Keratinocyte (primary cell): Measurements from ENCODE around the gene CNKSR3. TPM values are rescaled to one million over a fixed set of nuclear protein-coding genes. Genes with fewer than 3 reads are reported as not detected.

Experiments used
- DNase-seq: peaks from one replicate; pipeline ENCODE4 v3.0.0-alpha.2; 2011; ENCODE audit warnings: low read depth, missing footprints, low spot score
- FAIRE-seq: peaks from 2 replicates; lab custom pipeline; 2011; peaks lifted over from hg19 to GRCh38; lab: Jason Lieb, UNC
- H2AFZ ChIP-seq: 2 replicates; pipeline ENCODE4 v1.6.0; 2012; ENCODE audit warnings: low read length, control low read depth, inconsistent platforms; ENCODE audit not compliant: control insufficient read depth
- H3K27ac ChIP-seq: 2 replicates; pipeline ENCODE4 v1.5.1; 2011; ENCODE audit warnings: low read length; ENCODE audit not compliant: control insufficient read depth, insufficient read depth
- H3K27me3 ChIP-seq: 3 replicates; pipeline ENCODE4 v1.6.0; 2011; ENCODE audit warnings: low read length; ENCODE audit not compliant: control insufficient read depth, insufficient read depth; ENCODE audit errors: extremely low read depth
- H3K36me3 ChIP-seq, 2 experiments: 2 replicates in 1 of 2; 3 replicates in 1 of 2; pipeline ENCODE4 v1.5.1; 2011; ENCODE audit warnings: low read length in 2 of 2, mild to moderate bottlenecking in 1 of 2; ENCODE audit not compliant: control insufficient read depth in 2 of 2, insufficient read depth in 2 of 2; ENCODE audit errors: extremely low read depth in 1 of 2
- H3K4me1 ChIP-seq: 3 replicates; pipeline ENCODE4 v1.5.1; 2011; ENCODE audit warnings: low read length; ENCODE audit not compliant: control insufficient read depth, insufficient read depth; ENCODE audit errors: extremely low read depth
- H3K4me2 ChIP-seq: 3 replicates; pipeline ENCODE4 v1.6.0; 2011; ENCODE audit warnings: low read depth, low read length; ENCODE audit not compliant: control insufficient read depth, insufficient read depth; ENCODE audit errors: extremely low read depth
- H3K4me3 ChIP-seq, 3 experiments: fragments of 200-600 bp in 1 of 3; sonication (generic) in 1 of 3; 2 replicates in 2 of 3; 3 replicates in 1 of 3; pipeline ENCODE4 v1.5.1; 2011 to 2016; ENCODE audit warnings: low read length in 3 of 3, mild to moderate bottlenecking in 3 of 3, control low read depth in 2 of 3, inconsistent platforms in 1 of 3, low read depth in 1 of 3, mixed read lengths in 1 of 3, mixed run types in 1 of 3, moderate library complexity in 1 of 3; ENCODE audit not compliant: control insufficient read depth in 2 of 3, insufficient read depth in 2 of 3; ENCODE audit errors: extremely low read depth in 1 of 3
- H3K79me2 ChIP-seq: 2 replicates; pipeline ENCODE4 v1.6.0; 2012; ENCODE audit warnings: low read length; ENCODE audit not compliant: control insufficient read depth, insufficient read depth
- H3K9ac ChIP-seq: 3 replicates; pipeline ENCODE4 v1.6.0; 2011; ENCODE audit warnings: low read length; ENCODE audit not compliant: control insufficient read depth, insufficient read depth; ENCODE audit errors: extremely low read depth
- H3K9me1 ChIP-seq: 3 replicates; pipeline ENCODE4 v1.6.0; 2011; ENCODE audit warnings: low read length; ENCODE audit not compliant: control insufficient read depth, insufficient read depth; ENCODE audit errors: extremely low read depth
- H3K9me3 ChIP-seq: 2 replicates; pipeline ENCODE4 v1.5.1; 2012; ENCODE audit warnings: low read depth, low read length; ENCODE audit not compliant: control insufficient read depth
- H4K20me1 ChIP-seq: 3 replicates; pipeline ENCODE4 v1.6.0; 2011; ENCODE audit warnings: low read length; ENCODE audit not compliant: control insufficient read depth, insufficient read depth; ENCODE audit errors: extremely low read depth
- EZH2 ChIP-seq: IDR thresholded peaks from one replicate; pipeline ENCODE4 v1.6.1; 2012; ENCODE audit warnings: inconsistent platforms, mild to moderate bottlenecking, low read length, moderate library complexity
- dilution Hi-C: fragments of 300-500 bp; cut with MboI; formaldehyde crosslinking; loops from one replicate; pipeline ENCODE4 v1.7.0; 2020; ENCODE audit warnings: low sequenced_read_pairs; ENCODE audit not compliant: extremely low pct_ligation_motif_present
- polyA plus RNA-seq, 5 experiments: library from polyadenylated mRNA; depleted of rRNA in 3 of 5; stranded (reverse) in 3 of 5; stranded (forward) in 1 of 5; unstranded in 1 of 5; fragments of >200 nt; gene quantifications; 1 replicate in 1 of 5; 2 replicates in 3 of 5; 3 replicates in 1 of 5; pipeline versions ENCODE4 v1.2.1 to v1.2.3, GENCODE V29; 2011 to 2012; ENCODE audit warnings: missing spikeins in 2 of 5, low read depth in 1 of 5, low replicate concordance in 1 of 5
- TF ChIP-seq, protein P1 (sequence below), 3 experiments: IDR thresholded peaks in 1 of 3; conservative IDR thresholded peaks in 1 of 3; optimal IDR thresholded peaks in 1 of 3; 2 replicates in 2 of 3; 3 replicates in 1 of 3; pipeline versions ENCODE3 to v1.5.1; 2011; ENCODE audit warnings: low read length in 3 of 3, mild to moderate bottlenecking in 3 of 3, moderate library complexity in 2 of 3, control low read depth in 1 of 3, inconsistent platforms in 1 of 3; ENCODE audit not compliant: insufficient read depth in 2 of 3; ENCODE audit errors: extremely low read depth in 1 of 3

CNKSR3 gene
- polyA plus RNA-seq, 1 donor (not counting 4 experiments of a cell fraction or from before 2014, with no cell fraction given): 2.0 TPM

GRCh38 chr6:154513601-154514320 lies 3.3 kb upstream of the CNKSR3 start:
- no peak overlapping the region for H3K9ac ChIP-seq
- TF ChIP-seq, protein P1, sequence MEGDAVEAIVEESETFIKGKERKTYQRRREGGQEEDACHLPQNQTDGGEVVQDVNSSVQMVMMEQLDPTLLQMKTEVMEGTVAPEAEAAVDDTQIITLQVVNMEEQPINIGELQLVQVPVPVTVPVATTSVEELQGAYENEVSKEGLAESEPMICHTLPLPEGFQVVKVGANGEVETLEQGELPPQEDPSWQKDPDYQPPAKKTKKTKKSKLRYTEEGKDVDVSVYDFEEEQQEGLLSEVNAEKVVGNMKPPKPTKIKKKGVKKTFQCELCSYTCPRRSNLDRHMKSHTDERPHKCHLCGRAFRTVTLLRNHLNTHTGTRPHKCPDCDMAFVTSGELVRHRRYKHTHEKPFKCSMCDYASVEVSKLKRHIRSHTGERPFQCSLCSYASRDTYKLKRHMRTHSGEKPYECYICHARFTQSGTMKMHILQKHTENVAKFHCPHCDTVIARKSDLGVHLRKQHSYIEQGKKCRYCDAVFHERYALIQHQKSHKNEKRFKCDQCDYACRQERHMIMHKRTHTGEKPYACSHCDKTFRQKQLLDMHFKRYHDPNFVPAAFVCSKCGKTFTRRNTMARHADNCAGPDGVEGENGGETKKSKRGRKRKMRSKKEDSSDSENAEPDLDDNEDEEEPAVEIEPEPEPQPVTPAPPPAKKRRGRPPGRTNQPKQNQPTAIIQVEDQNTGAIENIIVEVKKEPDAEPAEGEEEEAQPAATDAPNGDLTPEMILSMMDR (optimal IDR thresholded peaks at IDR 0.05 in 1 of 3, IDR thresholded peaks at IDR 0.05 in 1 of 3, conservative IDR thresholded peaks at IDR 0.05 in 1 of 3; ENCODE audit: extremely low read depth in 1 of 3, insufficient read depth in 2 of 3, low read length in 3 of 3): no peak
- no peak for TF ChIP-seq EZH2
- H4K20me1 ChIP-seq: no peaks in the 10 kb centered on the region
- H3K4me1 ChIP-seq: peaks cover 6% of the 10 kb centered on the region
- no peak overlapping the region for H2AFZ ChIP-seq
- peaks cover 3% of the 10 kb centered on the region for H3K79me2 ChIP-seq
- H3K27me3 ChIP-seq: no peaks in the 10 kb centered on the region
- no peak overlapping the region for H3K27ac ChIP-seq
- H3K36me3 ChIP-seq: no peaks in the 10 kb centered on the region
- H3K9me3 ChIP-seq: no peaks in the 10 kb centered on the region
- no peak for FAIRE-seq
- no peaks in the 10 kb centered on the region for H3K9me1 ChIP-seq
- no peak overlapping the region for H3K4me3 ChIP-seq
- no peak for DNase-seq
- dilution Hi-C loops: no loop called here
- no peak overlapping the region for H3K4me2 ChIP-seq

GRCh38 chr6:154512201-154512600 lies 1.7 kb upstream of the CNKSR3 start:
- peaks cover 0 to 2% of the 10 kb centered on the region in 2 experiments for H3K36me3 ChIP-seq
- peaks cover 6% of the 10 kb centered on the region for H3K79me2 ChIP-seq
- TF ChIP-seq, protein P1 (optimal IDR thresholded peaks at IDR 0.05 in 1 of 3, IDR thresholded peaks at IDR 0.05 in 1 of 3, conservative IDR thresholded peaks at IDR 0.05 in 1 of 3; ENCODE audit: extremely low read depth in 1 of 3, insufficient read depth in 2 of 3, low read length in 3 of 3): no peak
- TF ChIP-seq EZH2: no peak
- DNase-seq: no peak
- dilution Hi-C loops: no loop called here
- H3K9ac ChIP-seq: no peak overlapping the region
- no peaks in the 10 kb centered on the region for H3K27me3 ChIP-seq
- no peak overlapping the region for H3K27ac ChIP-seq
- no peaks in the 10 kb centered on the region for H4K20me1 ChIP-seq
- no peak overlapping the region for H3K4me2 ChIP-seq
- no peaks in the 10 kb centered on the region for H3K9me3 ChIP-seq
- H3K4me1 ChIP-seq: peaks cover 12% of the 10 kb centered on the region
- no peak for FAIRE-seq
- no peaks in the 10 kb centered on the region for H3K9me1 ChIP-seq
- H3K4me3 ChIP-seq: no peak overlapping the region
- no peak overlapping the region for H2AFZ ChIP-seq
